Central memory CD4-positive, alpha-beta T cell (primary cell): ENCODE measurements around the gene ELF2.
"Not testable (repeated sequence)": the region's sequence is repeated elsewhere in the genome, so short reads cannot be mapped to it uniquely, and the experiment has no call there.

Source experiments
- DNase-seq: peaks from one replicate; pipeline ENCODE4 v3.0.0; 2022

Gene ELF2

GRCh38 chr4:139018501-139018900 is 158.5 kb downstream of the ELF2 start:
- no peak for DNase-seq

- no peak for DNase-seq
These were observed 159.2 kb downstream of the ELF2 start for GRCh38 chr4:139017861-139018260.

GRCh38 chr4:139015948-139016471 is 161.0 kb downstream of the ELF2 start:
- no peak for DNase-seq

GRCh38 chr4:139015269-139015947 is 161.6 kb downstream of the ELF2 start, which contains the start of gene NOCT:
TSS of gene NOCT (plus strand) at chr4:139015781. CDS start at chr4:139015982, 201 bp downstream.
- peak; percentile 92 for DNase-seq

GRCh38 chr4:139014371-139015268 is 162.4 kb downstream of the ELF2 start:
- no peak for DNase-seq

GRCh38 chr4:139011225-139011950 is 165.6 kb downstream of the ELF2 start:
- DNase-seq: no peak

GRCh38 chr4:139009702-139010101 is 167.3 kb downstream of the ELF2 start:
- DNase-seq: no peak

GRCh38 chr4:139008278-139008677 is 168.7 kb downstream of the ELF2 start:
- not testable (repeated sequence) for DNase-seq

GRCh38 chr4:139007640-139008039 is 169.4 kb downstream of the ELF2 start:
- no peak for DNase-seq
